ENCODE measurements around the gene RC3H2. TPM values are rescaled to one million over a fixed set of nuclear protein-coding genes. Genes with fewer than 3 reads are reported as not detected.
"Not testable (repeated sequence)": the region's sequence is repeated elsewhere in the genome, so short reads cannot be mapped to it uniquely, and the experiment has no call there.

Gene RC3H2
- total RNA-seq, 4 donors from 2014 or later: 24.2 to 30.9 (median 27.1) TPM

DNA sequence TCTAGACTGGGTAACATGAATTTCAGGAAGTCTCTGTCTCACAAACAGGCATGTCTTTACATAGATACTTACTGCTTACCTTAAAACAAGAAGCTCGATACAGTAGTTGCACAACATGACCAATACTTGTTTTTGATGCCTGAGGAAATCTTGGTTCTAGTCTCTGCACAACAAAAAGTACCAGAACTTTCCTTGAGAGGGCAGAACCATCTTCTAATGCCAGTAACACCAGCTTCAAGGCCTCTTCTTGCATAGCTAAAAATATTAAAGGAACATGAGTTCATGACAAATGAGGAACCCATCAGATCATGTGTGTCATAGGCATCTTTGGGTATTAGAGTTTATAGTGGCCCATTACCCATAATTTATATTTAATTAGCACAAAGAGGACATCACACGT is 22.0 kb downstream of the RC3H2 start:
- H3K4me3 ChIP-seq (ENCODE audit: low read depth, poor library complexity, severe bottlenecking): no peak overlapping the region
- WGBS, 2 donors: 89 to 94% methylated on average over 2 of the region's 2 CpGs
- intact Hi-C loops (cut with DNase I; ENCODE audit: low total_unique reads): no loop called here
- no peak for TF ChIP-seq POLR2A (IDR thresholded peaks at IDR 0.05)
- TF ChIP-seq, protein P1, sequence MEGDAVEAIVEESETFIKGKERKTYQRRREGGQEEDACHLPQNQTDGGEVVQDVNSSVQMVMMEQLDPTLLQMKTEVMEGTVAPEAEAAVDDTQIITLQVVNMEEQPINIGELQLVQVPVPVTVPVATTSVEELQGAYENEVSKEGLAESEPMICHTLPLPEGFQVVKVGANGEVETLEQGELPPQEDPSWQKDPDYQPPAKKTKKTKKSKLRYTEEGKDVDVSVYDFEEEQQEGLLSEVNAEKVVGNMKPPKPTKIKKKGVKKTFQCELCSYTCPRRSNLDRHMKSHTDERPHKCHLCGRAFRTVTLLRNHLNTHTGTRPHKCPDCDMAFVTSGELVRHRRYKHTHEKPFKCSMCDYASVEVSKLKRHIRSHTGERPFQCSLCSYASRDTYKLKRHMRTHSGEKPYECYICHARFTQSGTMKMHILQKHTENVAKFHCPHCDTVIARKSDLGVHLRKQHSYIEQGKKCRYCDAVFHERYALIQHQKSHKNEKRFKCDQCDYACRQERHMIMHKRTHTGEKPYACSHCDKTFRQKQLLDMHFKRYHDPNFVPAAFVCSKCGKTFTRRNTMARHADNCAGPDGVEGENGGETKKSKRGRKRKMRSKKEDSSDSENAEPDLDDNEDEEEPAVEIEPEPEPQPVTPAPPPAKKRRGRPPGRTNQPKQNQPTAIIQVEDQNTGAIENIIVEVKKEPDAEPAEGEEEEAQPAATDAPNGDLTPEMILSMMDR (IDR thresholded peaks at IDR 0.05): no peak
- no peak for DNase-seq (ENCODE audit: low spot score in 2 of 2)

DNA sequence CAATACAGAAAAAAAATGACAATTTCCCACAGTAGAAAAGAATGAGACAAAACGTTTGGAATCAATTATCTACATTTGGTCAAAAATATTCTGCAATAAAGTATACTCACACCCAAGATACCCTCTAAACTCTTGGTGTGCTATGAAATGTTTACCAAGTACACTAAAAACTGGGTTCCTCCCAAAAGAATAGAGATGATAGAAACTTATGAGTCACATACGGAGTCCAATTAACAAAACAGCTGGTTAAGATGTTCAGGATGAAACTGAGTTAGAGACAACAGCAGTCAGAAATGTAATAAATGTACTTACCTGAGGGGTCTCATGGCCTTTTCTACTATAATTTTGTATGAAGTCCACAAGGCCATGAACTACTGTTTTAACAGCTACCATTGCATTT is 25.7 kb downstream of the RC3H2 start:
- H3K4me3 ChIP-seq (ENCODE audit: low read depth, poor library complexity, severe bottlenecking): no peak overlapping the region
- no peak for TF ChIP-seq POLR2A (IDR thresholded peaks at IDR 0.05)
- TF ChIP-seq, protein P1 (IDR thresholded peaks at IDR 0.05): no peak
- no peak for DNase-seq (ENCODE audit: low spot score in 2 of 2)
- intact Hi-C loops (cut with DNase I; ENCODE audit: low total_unique reads): no loop called here
- 73 to 75% methylated on average over 2 of the region's 2 CpGs for WGBS, 2 donors

DNA sequence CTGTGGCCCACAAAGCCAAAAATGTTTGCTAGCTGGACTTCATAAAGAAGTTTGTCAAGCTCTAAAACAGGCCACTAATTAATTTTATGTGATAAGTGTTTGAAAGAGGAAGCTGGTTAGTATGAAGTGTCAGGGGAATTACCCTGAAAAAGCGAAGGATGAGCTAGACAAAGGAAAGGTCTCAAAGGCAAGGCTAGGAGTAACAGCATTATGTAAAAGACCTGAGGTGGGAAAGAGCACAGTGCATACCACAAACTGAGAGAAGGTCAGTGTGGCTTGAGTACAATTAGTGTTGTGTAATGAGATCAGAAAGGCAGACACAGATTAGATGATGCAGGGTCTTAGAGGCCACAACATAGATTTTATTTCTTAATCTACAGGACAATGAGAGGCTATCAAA is 29.6 kb downstream of the RC3H2 start:
- TF ChIP-seq, protein P1 (IDR thresholded peaks at IDR 0.05): no peak
- TF ChIP-seq POLR2A (IDR thresholded peaks at IDR 0.05): no peak
- WGBS, 2 donors: 82 to 100% methylated on average over 1 of the region's 1 CpG
- DNase-seq (ENCODE audit: low spot score in 2 of 2): no peak
- intact Hi-C loops (cut with DNase I; ENCODE audit: low total_unique reads): no loop called here
- no peak overlapping the region for H3K4me3 ChIP-seq (ENCODE audit: low read depth, poor library complexity, severe bottlenecking)

DNA sequence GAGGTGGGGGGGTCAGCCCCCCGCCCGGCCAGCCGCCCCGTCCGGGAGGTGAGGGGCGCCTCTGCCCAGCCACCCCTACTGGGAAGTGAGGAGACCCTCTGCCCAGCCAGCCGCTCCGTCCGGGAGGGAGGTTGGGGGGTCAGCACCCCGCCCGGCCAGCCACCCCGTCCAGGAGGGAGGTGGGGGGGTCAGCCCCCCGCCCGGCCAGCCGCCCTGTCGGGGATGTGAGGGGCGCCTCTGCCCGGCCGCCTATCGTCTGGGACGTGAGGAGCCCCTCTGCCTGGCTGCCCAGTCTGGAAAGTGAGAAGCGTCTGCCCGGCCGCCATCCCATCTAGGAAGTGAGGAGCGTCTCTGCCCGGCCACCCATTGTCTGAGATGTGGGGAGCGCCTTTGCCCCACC is 37.9 kb downstream of the RC3H2 start:
- DNase-seq (ENCODE audit: low spot score in 2 of 2); H3K4me3 ChIP-seq (ENCODE audit: low read depth, poor library complexity, severe bottlenecking); intact Hi-C loops (cut with DNase I; ENCODE audit: low total_unique reads): not testable (repeated sequence)
- no CpG with 5 or more reads among the region's 27 CpGs for WGBS, 2 donors

DNA sequence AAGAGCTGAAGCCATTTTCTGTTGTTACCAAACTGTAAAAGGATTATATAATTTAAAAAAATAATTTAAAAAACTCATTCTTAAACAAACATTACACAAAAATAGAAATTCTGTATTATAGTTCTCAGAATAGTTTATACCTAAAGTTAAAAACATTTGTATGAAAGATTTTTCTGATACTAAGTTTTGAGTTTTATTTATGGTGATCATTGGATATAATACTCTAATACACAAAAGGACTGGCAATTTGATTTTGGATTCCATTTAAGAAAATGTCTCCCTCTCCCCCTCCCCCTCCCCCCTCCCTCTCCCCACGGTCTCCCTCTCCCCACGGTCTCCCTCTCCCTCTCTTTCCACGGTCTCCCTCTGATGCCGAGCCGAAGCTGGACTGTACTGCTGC is 39.1 kb downstream of the RC3H2 start:
- 85 to 86% methylated on average over 2 to 4 of the region's 5 CpGs for WGBS, 2 donors
- no peak overlapping the region for H3K4me3 ChIP-seq (ENCODE audit: low read depth, poor library complexity, severe bottlenecking)
- intact Hi-C loops (cut with DNase I; ENCODE audit: low total_unique reads): no loop called here
- TF ChIP-seq, protein P1 (IDR thresholded peaks at IDR 0.05): no peak
- TF ChIP-seq POLR2A (IDR thresholded peaks at IDR 0.05): no peak
- no peak for DNase-seq (ENCODE audit: low spot score in 2 of 2)

DNA sequence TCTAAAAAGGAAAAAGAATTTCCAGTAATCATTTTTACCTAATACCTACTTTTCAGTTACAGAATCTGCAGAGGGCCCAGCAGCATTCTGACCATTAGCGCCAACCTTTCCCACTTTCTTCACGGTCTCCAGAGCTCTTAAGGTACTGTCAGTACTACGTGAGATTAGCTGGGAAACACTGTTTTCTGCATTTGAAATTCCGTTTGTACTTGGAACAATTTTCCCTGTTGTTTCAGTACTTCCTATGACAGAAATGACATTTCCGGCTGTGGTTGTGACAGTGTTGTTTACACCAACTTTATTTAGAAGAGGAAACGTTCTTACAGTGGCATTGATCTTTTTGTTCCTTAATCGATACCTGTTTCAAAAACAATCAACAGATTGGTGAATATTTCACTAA is 39.9 kb downstream of the RC3H2 start:
- no peak for DNase-seq (ENCODE audit: low spot score in 2 of 2)
- WGBS, 2 donors: 81% methylated on average over 7 of the region's 7 CpGs
- H3K4me3 ChIP-seq (ENCODE audit: low read depth, poor library complexity, severe bottlenecking): no peak overlapping the region
- TF ChIP-seq, protein P1 (IDR thresholded peaks at IDR 0.05): no peak
- TF ChIP-seq POLR2A (IDR thresholded peaks at IDR 0.05): no peak
- intact Hi-C loops (cut with DNase I; ENCODE audit: low total_unique reads): no loop called here

All from lower leg skin (tissue), 4 donors.